ENCODE measurements around the gene DTX3L. TPM values are rescaled to one million over a fixed set of nuclear protein-coding genes. Genes with fewer than 3 reads are reported as not detected.

DTX3L gene
- total and polyA plus RNA-seq, 2 of the 8 experiments (the other 6 are each of a cell fraction or from before 2014, with no cell fraction given): 1.7 to 11.3 TPM

GRCh38 chr3:122559906-122560305, 4.2 kb upstream of the DTX3L start (continued):
- TF ChIP-seq CHD7 (IDR thresholded peaks at IDR 0.05; ENCODE audit: insufficient replicate concordance, low read length) (no peak), POU5F1 (IDR thresholded peaks at IDR 0.05; ENCODE audit: low read depth, low read length) (no peak), POLR2A (IDR thresholded peaks at IDR 0.05; ENCODE audit: control extremely low read depth in 1 of 2, low read depth in 2 of 2, low read length in 2 of 2) (no peak), SP1 (IDR thresholded peaks at IDR 0.05; ENCODE audit: low read depth, low read length) (no peak), TAF1 (IDR thresholded peaks at IDR 0.05; ENCODE audit: low read depth, low read length) (no peak), TEAD4 (IDR thresholded peaks at IDR 0.05; ENCODE audit: low read depth, low read length) (no peak)
